Activated effector memory CD4-positive, alpha-beta T cell treated with anti-CD3 and anti-CD28 coated beads, Interleukin-2, amount 50 U/mL, for 16 hours (primary cell): ENCODE results near the gene SORCS2.
"Not testable (repeated sequence)": the region's sequence is repeated elsewhere in the genome, so short reads cannot be mapped to it uniquely, and the experiment has no call there.

Source experiments
- DNase-seq: peaks from one replicate; pipeline ENCODE4 v3.0.0-alpha.2; 2020

Gene SORCS2

DNA sequence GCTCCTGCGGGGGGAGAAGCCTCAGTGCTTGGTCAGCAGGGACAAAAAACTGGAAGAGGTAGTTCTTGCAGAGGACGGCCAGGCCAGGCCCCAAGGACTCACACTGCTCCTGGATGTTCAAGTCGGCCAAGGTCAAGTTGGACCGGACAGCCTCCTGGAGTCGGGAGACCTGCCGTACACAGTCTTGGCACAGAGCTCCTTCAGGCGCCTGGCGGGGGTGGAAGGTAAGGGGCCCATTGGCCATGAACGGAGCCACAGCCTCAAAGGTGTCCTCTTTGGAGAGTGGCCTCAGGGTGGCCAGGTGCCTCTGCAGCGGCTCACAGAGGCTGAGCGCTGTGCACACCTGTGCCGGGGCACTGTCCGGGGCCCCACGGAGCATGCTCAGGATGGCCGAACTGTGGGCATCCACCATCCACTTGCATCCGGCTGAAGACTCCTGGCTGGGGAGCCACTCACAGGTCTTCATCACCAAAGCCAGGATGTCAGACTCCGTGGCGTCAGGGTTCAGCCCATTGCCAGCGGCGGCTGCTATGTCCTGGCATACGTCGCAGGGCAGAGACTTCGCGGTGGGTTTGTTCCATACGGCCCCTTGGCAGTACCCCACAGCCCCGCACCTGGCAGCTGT is 241.9 kb downstream of the SORCS2 start:
- no peak for DNase-seq

DNA sequence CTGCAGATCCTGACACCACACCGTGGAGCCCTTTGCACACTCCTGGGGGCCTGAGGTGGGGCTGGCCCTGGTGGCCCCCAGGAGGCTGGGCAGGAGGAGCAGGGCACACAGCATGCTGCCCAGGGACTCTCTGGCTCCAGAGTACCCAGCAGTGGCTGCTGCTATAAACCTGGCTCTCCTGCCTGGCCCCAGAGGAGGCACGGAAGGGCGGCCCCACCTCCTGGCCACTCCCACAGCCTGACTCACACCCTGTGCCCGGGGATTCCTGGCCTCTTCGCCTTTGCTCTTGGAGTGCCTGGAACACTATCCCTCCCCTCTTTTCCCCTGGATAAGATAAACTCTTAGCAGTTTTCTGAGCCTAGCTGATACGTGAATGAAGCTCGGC is 242.4 kb downstream of the SORCS2 start, which contains the start of gene PSAPL1:
Gene PSAPL1 (minus strand): TSS at position 165 of the 385 bp plus-strand sequence. CDS start 51 bp downstream, at position 114.
- no peak for DNase-seq

DNA sequence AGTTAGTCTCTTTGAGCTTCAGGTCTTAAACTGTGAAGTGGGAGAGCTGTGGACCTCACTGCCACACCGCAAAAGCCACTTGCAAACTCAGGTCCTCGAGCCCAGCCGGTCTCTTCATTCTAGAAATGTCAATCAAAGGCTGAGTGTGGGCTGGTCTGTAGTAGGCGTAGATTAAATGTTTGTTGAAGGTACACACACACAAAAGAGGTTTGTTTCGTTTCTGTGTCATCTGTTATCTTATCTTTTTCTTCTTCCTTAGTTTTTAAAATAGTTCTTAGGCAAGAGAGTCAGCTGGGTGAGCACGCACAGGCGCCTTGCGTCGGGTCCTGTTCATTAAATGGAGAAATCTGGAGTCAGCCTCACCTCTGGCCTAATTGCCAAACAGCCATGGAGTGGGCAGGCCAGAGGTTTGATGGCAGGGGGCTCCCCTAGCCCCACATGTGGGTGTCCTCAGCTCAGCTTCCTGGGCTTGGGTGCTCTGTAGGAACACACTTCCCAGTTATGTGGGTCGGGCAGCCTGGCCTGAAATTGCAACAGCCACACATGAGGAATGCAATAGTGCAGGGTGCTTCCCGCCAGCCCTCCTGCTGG is 243.2 kb downstream of the SORCS2 start:
- no peak for DNase-seq

DNA sequence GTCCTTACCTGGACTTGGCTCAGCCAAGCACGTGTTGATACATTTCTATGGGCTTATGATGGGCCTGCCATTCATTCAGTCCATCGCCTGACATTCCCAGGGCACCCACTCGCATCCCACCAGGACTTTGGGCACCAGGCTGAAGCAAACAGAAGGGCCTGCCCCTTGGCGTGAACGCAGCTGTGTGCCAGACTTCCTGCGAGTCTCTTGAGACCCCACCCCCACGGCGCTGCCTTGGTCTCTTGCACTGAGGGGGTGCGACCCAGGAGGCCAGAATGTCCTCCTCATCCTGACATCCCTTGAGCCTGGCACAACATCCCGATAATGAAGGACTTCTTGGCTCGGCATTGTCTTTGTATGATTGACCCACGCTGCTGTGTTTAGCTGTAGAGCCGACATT is 243.9 kb downstream of the SORCS2 start:
- no peak for DNase-seq

DNA sequence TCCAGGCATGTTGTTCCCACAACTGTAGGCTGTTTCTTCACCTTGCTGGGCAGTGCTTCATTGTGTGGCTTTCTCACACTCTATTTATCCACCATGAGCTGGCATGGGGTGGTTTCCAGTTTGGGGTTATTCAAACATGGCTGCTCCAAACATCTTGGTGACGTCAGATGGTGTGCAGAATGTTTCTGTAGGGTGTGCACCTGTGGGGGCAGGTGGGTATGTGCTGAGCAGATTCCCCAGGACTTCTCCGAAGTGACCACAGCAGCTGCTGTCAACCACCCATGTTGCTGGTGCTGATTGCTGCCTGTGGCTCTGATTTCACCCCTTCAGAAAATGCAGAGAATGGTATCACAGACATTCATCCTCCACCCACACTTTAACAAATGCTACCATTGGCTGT is 247.4 kb downstream of the SORCS2 start:
- DNase-seq: no peak

DNA sequence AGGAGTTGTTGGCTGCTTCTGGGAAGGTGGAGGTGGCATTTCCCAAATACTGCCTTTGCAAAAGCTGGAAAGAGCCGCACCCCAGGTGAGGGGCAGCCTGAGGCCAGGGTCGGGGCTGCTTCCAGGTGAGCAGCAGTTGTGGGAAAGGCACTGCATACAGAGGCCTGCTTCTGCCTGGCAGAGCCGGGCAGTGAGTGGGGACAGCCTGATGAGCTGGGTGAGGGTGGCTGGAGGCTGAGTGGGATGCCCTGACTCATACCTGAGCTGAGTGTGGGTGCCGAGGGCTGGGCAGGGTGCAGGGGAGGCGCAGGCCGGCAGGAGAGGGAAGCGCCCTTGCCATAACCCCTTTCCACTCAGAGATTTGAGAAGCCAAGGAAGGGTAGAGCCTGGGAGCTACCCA is 248.9 kb downstream of the SORCS2 start:
- DNase-seq: no peak

DNA sequence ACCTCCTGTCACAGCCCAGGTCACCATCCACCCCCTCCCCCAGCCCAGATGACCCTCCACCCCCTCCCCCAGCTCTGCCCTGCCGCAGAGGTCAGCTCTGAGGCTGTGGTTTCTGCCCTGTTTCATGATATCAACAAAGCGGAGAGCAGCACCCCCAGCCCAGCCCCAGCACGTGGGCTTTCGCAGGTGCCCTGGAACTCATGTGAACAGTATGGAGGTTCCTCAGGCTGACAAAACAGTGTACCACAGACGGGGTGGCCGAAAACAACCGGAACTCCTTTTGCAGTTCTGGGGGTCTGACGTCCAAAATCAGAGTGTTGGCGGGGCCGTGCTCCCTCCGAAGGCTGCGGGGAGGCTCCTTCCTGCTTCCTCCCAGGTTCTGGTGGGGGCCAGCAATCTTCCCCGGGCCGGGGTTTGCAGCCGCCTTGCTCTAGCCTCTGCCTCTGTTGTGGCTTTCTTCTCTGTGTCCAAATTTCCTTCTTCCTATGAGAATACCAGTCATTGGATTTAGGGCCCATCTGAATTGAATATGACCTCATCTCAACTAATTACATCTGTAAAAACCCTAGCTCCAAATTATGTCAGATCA is 250.3 kb downstream of the SORCS2 start:
- DNase-seq: no peak

DNA sequence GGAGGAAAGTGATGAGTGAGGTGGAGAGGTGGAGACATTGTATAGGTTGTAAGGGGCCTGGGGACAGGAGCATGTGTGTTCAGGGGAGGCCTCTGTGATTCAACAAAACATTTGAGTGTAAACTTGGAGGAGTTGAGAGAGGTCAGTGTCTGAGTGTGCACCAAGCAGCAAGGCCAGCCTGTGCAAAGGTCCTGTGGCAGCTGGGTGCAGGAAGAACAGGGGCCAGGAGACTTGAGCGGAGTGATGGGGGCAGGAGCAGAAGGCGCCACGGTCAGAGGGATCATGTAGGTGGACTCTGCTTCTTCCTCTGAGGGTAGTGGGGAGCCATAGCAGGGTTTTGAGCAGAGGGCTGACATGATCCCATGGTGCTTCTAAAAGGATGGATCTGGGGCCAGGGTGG is 252.0 kb downstream of the SORCS2 start:
- no peak for DNase-seq

DNA sequence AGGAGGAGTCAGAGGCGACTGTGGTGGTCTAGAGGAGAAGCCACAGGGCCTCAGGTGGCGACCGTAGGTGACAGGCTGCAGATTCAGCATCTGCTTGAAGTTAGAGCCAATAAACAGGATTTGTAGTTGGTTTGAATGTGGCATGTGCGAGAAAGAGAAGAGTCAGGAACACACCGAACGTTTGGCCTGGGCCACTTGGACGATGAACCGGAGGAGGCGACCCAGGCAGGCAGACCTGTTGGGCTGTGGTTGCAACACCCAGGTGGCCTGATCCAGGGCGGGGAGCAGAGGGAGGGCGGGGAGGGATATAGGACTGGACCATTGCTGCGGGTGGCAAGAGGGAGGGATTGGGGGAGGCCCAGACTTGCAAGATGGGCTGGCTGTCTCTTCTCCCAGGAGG is 252.4 kb downstream of the SORCS2 start:
- no peak for DNase-seq

DNA sequence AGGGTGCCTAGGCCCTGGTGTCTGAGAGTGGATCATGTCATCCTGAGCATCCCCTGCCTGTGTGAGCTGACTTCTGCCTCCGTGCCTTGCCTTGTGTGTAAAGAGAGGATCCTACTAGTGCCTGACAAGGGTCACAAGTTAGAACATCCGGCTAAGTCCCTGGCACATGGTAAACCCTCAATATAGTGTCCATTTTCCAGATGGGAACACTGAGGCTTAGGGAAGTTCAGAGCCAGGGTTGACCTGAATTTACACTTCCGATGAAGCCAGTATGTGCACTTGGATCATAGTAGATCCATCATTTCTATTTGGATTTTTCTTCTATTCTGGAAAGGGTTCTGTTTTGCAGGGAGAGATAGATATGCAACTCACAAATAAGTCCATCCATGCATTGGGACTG is 254.9 kb downstream of the SORCS2 start:
- DNase-seq: no peak

DNA sequence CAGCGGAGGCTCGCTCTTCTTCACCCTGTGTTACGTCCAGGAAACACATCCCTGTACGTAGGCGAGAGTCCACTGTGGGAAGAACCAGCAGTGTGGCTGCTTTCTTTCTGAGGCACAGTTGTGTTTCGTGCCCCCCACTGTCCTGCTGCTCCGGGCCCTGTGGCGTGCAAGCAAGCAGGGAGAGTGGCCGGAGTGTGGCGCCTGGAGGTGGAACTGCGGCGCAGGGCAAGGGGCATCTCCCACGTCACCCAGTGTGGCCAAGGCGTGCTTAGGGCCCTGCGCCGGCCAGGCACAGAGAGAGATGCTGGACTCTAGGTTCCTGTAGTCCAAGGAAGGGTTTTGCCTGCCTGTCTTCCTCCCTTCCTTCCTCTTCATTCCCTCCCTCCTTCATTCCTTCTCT is 255.7 kb downstream of the SORCS2 start:
- DNase-seq: no peak

DNA sequence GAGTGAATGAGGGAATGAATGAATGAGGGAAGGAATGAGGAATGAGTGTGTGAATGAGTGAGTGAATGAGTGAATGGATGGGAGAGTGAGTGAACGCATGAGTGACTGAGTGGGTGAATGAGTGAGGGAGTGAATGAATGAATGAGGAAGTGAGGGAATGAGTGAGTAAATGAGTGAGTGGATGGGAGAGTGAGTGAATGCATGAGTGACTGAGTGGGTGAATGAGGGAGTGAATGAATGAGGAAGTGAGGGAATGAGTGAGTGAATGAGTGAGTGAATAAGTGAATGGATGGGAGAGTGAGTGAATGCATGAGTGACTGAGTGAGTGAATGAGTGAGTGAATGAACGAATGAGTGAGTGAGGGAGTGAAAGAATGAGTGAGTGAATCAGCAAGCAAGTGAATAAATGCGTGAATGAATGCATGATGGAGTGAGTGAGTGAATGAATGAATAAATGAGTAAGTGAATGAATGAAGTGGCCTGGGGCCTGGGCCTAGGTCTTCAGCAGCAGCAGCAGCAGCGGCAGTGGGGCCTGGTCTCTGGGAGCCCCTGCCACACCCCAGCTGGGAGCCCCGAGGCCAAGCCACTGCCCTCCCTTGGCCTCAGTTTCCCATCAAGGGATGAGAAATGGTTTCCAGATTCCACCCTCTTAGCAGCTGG is 258.6 kb downstream of the SORCS2 start:
- DNase-seq: no peak

DNA sequence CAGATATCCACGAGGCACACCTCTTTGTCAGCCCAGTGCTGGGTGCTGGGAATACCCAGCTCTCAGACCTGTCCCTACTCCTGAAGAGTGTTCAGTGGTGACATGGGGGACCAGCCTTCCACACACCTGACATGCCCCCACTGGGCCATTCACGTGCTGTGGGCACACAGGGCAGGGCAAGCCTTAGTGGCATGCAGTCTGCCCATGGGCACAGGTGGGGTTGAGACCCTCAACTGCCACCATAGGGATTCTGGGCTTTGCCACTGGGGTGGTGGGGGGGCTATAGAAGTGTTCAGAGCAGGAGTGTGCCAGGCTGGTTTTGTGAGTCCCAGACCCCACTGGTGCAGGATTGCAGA is 259.1 kb downstream of the SORCS2 start:
- no peak for DNase-seq

DNA sequence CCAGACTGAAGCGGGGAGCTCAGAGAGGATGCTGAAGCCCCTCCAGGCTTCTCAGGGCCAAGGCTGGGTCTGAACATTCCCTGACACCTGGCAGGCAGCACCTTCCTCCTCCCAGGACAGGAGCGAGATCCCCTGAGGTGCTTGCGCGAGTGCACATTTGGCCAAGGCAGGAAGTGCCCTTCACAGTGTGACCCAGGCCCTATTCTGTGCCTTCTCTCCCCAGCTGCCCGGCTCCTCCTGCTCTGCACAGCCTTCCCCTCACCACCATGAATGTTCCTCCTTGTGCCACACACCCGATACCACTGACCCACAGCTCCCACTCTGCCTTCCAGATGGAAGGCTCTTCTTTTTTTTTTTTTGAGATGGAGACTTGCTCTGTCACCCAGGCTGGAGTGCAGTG is 259.5 kb downstream of the SORCS2 start:
- DNase-seq: no peak

DNA sequence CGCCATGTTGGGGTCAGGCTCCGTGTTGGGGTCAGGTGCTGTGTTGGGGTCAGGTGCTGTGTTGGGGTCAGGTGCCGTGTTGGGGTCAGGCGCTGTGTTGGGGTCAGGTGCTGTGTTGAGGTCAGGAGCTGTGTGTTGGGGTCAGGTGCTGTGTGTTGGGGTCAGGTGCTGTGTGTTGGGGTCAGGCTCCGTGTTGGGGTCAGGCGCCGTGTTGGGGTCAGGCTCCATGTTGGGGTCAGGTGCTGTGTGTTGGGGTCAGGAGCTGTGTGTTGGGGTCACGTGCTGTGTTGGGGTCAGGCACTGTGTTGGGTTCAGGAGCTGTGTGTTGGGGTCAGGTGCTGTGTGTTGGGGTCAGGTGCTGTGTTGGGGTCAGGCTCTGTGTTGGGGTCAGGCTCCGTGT is 260.5 kb downstream of the SORCS2 start:
- not testable (repeated sequence) for DNase-seq

DNA sequence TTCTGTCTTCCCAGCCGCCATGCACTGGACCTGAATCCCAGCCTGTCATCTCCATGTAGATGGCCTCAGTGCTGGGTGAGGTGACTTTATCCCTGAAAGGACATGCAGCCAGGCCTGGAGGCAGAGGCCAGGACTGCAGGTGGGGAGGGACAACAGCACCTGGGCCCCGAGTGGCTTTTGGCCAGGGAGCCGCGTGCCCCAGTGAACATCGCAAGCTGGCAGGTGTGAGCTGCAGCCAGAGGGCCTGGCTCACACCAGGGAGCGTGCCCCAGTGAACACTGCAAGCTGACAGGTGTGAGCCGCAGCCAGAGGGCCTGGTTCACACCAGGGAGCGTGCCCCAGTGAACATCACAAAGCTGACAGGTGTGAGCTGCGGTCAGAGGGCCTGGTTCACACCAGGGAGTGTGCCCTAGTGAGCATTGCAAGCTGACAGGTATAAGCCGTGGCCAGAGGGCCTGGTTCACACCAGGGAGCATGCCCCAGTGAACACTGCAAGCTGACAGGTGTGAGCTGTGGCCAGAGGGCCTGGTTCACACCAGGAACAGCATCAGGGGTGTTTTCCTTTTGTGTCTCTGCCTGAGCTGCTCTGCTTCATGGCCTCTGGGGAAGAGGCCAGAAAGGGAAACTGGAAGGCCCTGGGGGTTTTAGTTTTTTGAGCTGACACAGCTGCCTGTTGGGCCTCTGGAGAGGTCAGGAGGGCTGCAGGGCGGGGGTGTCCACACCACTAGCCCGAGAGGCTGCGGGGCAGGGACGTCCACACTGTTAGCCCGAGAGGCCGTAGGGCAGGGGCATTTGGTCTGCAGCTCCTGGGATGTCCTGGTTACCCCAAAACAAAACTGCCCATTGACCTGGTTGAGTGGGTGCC is 265.1 kb downstream of the SORCS2 start:
- no peak for DNase-seq

DNA sequence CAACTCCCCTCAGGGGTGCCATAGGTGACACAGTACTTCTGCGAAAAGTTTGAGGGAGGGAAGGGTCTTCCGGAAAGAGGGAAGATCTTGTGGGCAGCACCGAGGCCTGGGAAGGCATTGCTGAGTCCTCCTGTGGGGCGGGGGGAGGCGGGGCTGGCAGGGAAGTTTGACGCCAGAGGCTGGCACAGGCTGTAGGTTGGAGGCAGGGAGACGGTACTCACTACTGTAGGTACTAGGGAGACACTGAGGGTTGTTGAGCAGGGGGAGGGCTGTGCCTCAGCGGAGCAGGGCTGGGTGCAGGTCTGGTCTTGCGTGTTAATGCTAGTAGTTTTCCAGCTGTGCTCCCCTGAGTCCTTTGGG is 265.7 kb downstream of the SORCS2 start:
- no peak for DNase-seq

DNA sequence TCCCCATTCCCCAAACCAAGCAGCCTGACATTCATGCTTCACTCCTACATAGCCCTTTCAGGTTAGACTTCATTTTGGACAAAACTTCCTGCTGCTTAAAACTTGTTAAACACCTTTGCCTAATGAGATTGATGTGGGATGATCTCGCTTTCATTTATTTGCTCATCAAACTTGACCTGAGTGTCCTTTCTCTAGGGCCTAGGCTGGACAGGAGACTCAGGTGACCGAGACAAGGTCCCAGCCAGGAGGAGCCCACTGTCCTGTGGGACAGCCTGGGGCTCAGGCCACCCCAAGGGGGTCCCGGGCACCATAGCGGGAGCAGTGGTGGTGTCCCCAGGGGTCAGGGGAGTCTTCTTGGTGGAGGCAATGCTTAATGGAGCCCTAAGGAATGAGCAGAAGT is 266.1 kb downstream of the SORCS2 start:
- DNase-seq: no peak

DNA sequence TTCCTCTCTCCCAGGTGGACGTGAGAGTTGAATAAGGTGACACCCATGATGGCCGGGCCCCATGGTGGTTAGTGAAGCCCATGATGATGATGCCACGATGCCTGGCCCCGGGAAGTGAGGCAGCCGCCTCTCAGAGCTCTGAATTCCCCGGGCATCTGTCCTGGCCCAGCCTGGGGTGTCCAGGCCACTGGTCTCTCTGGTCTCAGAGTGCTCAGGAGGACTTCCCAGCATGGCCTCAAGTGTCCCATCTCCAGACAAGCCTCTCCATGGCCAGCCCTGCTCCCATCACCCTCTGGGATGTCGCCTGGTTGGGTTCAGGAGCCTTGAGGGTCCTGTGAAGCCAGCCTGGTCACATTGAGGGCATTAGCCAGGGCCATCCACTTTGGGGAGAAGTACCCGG is 267.1 kb downstream of the SORCS2 start:
- no peak for DNase-seq

DNA sequence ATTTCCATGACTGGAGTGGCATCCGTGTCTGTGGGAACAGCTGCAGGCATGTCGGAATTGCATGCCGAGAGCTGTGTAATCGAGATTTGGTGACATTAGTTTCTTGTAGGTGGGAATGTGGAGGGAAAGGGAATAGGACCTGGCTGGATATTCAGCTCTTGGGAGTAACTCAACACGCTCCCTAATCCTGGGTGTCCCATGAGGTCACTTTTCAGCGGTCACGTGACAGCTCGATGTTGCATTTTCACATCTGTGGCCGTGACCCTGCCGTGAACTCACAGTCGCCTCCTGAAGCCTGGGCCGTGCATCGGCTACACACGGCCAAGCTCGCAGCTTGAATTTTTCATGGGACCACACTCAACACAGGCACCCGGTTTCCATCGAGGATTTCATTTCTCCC is 268.2 kb downstream of the SORCS2 start:
- DNase-seq: no peak

DNA sequence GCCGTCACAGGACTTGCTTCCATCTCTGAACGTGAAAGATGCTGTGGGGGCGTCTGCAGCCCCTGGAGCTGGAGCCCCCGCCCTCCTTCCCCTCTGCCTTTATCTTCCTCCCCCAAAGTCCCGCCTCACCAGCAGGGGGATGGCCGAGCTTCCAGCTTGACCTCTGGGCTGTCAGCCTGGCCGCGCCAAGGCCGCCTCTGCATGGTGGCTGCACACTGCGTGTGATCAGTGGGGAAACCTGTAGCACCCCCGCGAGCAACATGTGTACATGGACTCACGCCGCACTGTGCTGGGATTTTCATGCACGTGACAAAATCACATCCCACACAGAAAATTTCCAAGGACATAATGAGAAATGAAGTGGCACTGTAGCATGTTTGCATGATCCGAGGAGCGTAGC is 268.9 kb downstream of the SORCS2 start:
- no peak for DNase-seq

DNA sequence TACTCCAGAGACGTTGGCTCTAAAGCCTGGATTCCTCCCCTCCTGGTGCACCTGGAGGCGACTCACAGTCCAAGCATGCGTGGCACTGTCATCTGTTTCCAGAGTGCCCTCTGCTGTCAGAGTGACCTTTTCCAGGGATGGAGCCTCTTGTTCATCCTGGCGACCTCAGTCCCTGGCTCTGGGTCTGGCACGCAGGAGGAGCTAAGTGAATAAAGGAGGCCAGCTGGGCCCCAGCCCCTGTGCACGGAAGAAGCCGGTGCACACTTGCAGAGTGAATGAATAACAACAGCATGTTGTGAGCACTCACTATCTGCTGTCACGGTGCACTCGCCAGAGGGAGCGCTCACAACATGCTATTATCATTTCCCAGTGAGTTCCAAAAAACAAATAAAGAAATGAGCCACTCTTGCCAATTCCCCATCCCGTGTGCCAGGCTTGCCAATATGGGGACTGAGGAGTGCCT is 270.2 kb downstream of the SORCS2 start:
- no peak for DNase-seq

DNA sequence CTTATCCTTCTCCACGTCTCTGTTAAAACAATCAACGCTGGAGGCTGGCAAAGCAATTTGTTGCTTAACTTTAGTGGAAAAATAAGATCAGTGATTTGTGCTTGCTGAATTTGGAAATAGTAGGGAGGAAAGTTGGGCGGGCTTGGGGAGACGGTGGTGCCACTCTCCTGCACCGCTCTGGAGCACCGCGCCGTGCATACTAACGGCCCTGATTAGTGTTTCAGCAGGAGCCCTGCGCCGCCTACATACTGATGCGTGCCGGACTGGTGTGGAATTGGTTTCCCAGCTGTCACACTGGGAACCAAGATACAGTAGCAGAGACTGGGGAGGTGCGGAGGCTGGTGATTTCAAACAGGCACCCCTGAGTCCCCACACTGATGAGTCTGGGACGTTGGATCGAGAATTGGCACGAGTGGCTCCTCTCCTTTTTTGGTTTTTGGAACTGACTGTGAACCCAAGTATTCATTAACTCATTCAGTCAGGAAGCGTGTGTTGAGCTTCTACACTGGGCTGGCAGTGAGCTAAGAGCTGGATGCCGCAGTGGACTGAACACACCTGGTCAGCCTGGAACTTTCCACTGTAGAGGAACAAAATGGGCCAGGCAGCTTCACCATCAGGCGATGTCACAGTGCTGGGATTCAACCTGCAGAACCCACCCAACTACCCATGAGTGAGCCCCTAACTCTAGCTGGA is 271.4 kb downstream of the SORCS2 start:
- no peak for DNase-seq
